ENCODE data around the gene DNAH5. TPM values are rescaled to one million over a fixed set of nuclear protein-coding genes. Genes with fewer than 3 reads are reported as not detected.

Gene DNAH5
- total RNA-seq, 2 experiments from 2014 or later = not detected

DNA sequence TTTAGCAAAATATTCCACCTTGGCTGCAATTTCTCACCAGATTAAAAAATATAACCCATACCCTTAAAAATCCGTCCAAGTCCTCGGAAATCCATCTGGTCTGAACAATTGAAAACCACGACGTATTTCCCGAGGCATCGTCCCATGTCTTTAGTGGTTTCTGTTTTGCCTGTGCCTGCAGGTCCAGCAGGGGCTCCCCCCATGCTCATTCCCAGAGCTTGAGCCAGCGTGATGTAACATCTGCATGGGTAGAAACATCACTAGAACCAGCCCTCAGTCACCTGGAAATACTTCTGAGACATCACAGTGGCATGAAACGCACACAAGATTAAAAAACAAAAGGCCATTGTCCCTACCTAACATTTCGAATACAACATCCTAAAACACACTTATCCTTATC lies 114.0 kb downstream of the DNAH5 start:
- Histone ChIP-seq H3K27me3 (ENCODE audit: control insufficient read depth in 1 of 2, insufficient read depth in 2 of 2, low read length in 2 of 2) (no peaks in the 10 kb centered on the region), H3K4me1 (ENCODE audit: insufficient read depth, low read length) (no peaks in the 10 kb centered on the region), H3K27ac (ENCODE audit: low read depth in 1 of 2, low read length in 2 of 2) (no peak overlapping the region), H3K4me3 (ENCODE audit: low read length) (no peak overlapping the region), H3K9me3 (ENCODE audit: control insufficient read depth in 1 of 2, insufficient read depth in 1 of 2, low read length in 2 of 2) (peaks cover 0 to 4% of the 10 kb centered on the region in 2 experiments), H3K36me3 (ENCODE audit: insufficient read depth, low read length) (no peaks in the 10 kb centered on the region)
- ChIA-PET POLR2A (no interaction called here), CTCF (no interaction called here)
- H3K27me3 Mint-ChIP-seq = no peaks in the 10 kb centered on the region
- DNase-seq (no peak), ATAC-seq (ENCODE audit: poor library complexity) (no peak)
- H3K4me1 Mint-ChIP-seq (ENCODE audit: low read depth) = no peaks in the 10 kb centered on the region
- no peaks in the 10 kb centered on the region for H3K36me3 Mint-ChIP-seq (ENCODE audit: low read depth)
- peaks cover 5% of the 10 kb centered on the region for H3K9me3 Mint-ChIP-seq
- intact Hi-C loops (cut with DNase I, micrococcal nuclease) = no loop called here
- no peak overlapping the region for H3K4me3 Mint-ChIP-seq
- TF ChIP-seq, protein P1, sequence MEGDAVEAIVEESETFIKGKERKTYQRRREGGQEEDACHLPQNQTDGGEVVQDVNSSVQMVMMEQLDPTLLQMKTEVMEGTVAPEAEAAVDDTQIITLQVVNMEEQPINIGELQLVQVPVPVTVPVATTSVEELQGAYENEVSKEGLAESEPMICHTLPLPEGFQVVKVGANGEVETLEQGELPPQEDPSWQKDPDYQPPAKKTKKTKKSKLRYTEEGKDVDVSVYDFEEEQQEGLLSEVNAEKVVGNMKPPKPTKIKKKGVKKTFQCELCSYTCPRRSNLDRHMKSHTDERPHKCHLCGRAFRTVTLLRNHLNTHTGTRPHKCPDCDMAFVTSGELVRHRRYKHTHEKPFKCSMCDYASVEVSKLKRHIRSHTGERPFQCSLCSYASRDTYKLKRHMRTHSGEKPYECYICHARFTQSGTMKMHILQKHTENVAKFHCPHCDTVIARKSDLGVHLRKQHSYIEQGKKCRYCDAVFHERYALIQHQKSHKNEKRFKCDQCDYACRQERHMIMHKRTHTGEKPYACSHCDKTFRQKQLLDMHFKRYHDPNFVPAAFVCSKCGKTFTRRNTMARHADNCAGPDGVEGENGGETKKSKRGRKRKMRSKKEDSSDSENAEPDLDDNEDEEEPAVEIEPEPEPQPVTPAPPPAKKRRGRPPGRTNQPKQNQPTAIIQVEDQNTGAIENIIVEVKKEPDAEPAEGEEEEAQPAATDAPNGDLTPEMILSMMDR (IDR thresholded peaks at IDR 0.05) = no peak
- H3K27ac Mint-ChIP-seq = no peak overlapping the region

DNA sequence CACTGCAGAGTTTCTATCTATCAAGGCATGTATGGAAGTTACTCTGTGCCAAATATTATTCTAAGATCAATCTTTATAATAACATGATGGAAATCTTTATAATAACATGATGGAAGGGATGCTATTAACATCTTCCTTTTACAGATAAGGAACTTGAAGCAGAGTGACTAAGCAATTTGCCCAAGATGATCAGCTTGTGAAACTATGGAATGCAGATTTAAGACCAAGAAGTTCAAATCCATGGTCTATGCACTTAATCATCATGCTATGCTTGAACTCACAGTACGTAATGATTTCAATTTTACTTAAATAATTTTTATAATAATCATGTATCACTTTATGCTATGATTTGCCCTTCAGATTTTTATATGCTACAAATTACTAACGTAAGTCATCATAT lies 123.1 kb downstream of the DNAH5 start:
- TF ChIP-seq, protein P1 (IDR thresholded peaks at IDR 0.05) = no peak
- no peaks in the 10 kb centered on the region for H3K27me3 ChIP-seq (ENCODE audit: control insufficient read depth in 1 of 2, insufficient read depth in 2 of 2, low read length in 2 of 2)
- no peak overlapping the region for H3K27ac Mint-ChIP-seq
- intact Hi-C loops (cut with DNase I, micrococcal nuclease) = no loop called here
- no peak overlapping the region for H3K27ac ChIP-seq (ENCODE audit: low read depth in 1 of 2, low read length in 2 of 2)
- DNase-seq = no peak
- no peaks in the 10 kb centered on the region for H3K4me1 Mint-ChIP-seq (ENCODE audit: low read depth)
- no peaks in the 10 kb centered on the region for H3K36me3 Mint-ChIP-seq (ENCODE audit: low read depth)
- H3K4me3 Mint-ChIP-seq = no peak overlapping the region
- H3K4me1 ChIP-seq (ENCODE audit: insufficient read depth, low read length) = no peaks in the 10 kb centered on the region
- H3K9me3 ChIP-seq (ENCODE audit: control insufficient read depth in 1 of 2, insufficient read depth in 1 of 2, low read length in 2 of 2) = no peaks in the 10 kb centered on the region
- H3K27me3 Mint-ChIP-seq = no peaks in the 10 kb centered on the region
- ChIA-PET POLR2A (no interaction called here), CTCF (no interaction called here)
- H3K9me3 Mint-ChIP-seq = peaks cover 2% of the 10 kb centered on the region
- ATAC-seq (ENCODE audit: poor library complexity) = no peak
- no peak overlapping the region for H3K4me3 ChIP-seq (ENCODE audit: low read length)
- no peaks in the 10 kb centered on the region for H3K36me3 ChIP-seq (ENCODE audit: insufficient read depth, low read length)

DNA sequence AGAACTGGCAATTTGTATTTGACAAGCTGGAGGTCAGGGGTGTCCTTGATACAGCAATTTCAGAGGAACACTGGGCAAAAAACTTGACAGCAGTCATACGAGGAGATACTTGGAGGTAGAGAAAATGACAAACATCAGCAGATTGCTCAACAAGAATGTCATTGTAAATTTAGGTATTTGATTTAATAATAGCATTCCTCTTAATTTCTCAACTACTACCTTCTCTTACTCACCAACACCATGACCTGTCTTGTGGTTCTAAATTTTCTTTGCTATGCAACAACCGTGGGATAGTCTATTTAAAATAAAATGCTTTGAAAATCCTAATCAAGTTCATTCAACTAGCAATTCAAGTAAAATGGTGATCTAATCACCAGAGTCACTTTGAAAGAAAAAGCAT lies 128.4 kb downstream of the DNAH5 start:
- H3K36me3 Mint-ChIP-seq (ENCODE audit: low read depth) = no peaks in the 10 kb centered on the region
- H3K27ac Mint-ChIP-seq = no peak overlapping the region

More for the DNA sequence above, 128.4 kb downstream of the DNAH5 start:
- Histone ChIP-seq H3K4me3 (ENCODE audit: low read length) (no peak overlapping the region), H3K36me3 (ENCODE audit: insufficient read depth, low read length) (no peaks in the 10 kb centered on the region), H3K9me3 (ENCODE audit: control insufficient read depth in 1 of 2, insufficient read depth in 1 of 2, low read length in 2 of 2) (no peaks in the 10 kb centered on the region), H3K4me1 (ENCODE audit: insufficient read depth, low read length) (no peaks in the 10 kb centered on the region), H3K27me3 (ENCODE audit: control insufficient read depth in 1 of 2, insufficient read depth in 2 of 2, low read length in 2 of 2) (no peaks in the 10 kb centered on the region), H3K27ac (ENCODE audit: low read depth in 1 of 2, low read length in 2 of 2) (no peak overlapping the region)
- ATAC-seq (ENCODE audit: poor library complexity) = no peak
- intact Hi-C loops (cut with DNase I, micrococcal nuclease) = no loop called here
- no peak for DNase-seq
- ChIA-PET POLR2A (no interaction called here), CTCF (no interaction called here)
- Mint-ChIP-seq H3K4me1 (ENCODE audit: low read depth) (no peaks in the 10 kb centered on the region), H3K9me3 (peaks cover 2% of the 10 kb centered on the region), H3K4me3 (no peak overlapping the region), H3K27me3 (no peaks in the 10 kb centered on the region)
- TF ChIP-seq, protein P1 (IDR thresholded peaks at IDR 0.05) = no peak
